Naive thymus-derived CD8-positive, alpha-beta T cell (primary cell): ENCODE measurements around the gene MAPRE2. TPM values are rescaled to one million over a fixed set of nuclear protein-coding genes. Genes with fewer than 3 reads are reported as not detected.

Experiments
- ATAC-seq, 2 donors: fragments of 150-1000 bp; cut with Tn5 transposase in 1 of 2; sonication (Bioruptor Pico), chemical (Tn5 transposase) in 1 of 2; 1 replicate in 1 of 2; 2 replicates in 1 of 2; pipeline ENCODE4 v1.10.0; 2021; ENCODE audit warnings: mild to moderate bottlenecking in 2 of 2, moderate library complexity in 2 of 2
- POLR2A ChIA-PET: fragments of 350-600 bp; sonication (Branson Sonifier 250); formaldehyde crosslinking; loops from one replicate; lab custom pipeline; 2021; ENCODE audit warnings: antibody characterized with exemption; lab: Charles Lee
- DNase-seq, 10 donors: peaks; one replicate each; pipeline versions ENCODE4 v3.0.0 to v3.0.0-alpha.2; 2020 to 2022
- H3K27ac Mint-ChIP-seq, 10 donors: one replicate each; pipeline ENCODE4 v1.8.0; 2020 to 2022; ENCODE audit warnings: mild to moderate bottlenecking in 10 of 10, mixed read lengths in 10 of 10, moderate library complexity in 4 of 10, inconsistent platforms in 1 of 10
- H3K27me3 Mint-ChIP-seq, 5 donors: one replicate each; pipeline ENCODE4 v1.8.0; 2021 to 2022; ENCODE audit warnings: mixed read lengths in 5 of 5
- H3K36me3 Mint-ChIP-seq, 3 donors: one replicate each; pipeline ENCODE4 v1.8.0; 2020 to 2022; ENCODE audit warnings: mixed read lengths in 3 of 3, mild to moderate bottlenecking in 2 of 3, inconsistent platforms in 1 of 3
- H3K4me1 Mint-ChIP-seq, 4 donors: one replicate each; pipeline ENCODE4 v1.8.0; 2021 to 2022; ENCODE audit warnings: mixed read lengths in 4 of 4
- H3K4me3 Mint-ChIP-seq, 10 donors: one replicate each; pipeline ENCODE4 v1.8.0; 2020 to 2022; ENCODE audit warnings: mild to moderate bottlenecking in 10 of 10, mixed read lengths in 10 of 10, moderate library complexity in 6 of 10, inconsistent platforms in 1 of 10
- H3K9me3 Mint-ChIP-seq, 9 donors: one replicate each; pipeline ENCODE4 v1.8.0; 2020 to 2022; ENCODE audit warnings: mixed read lengths in 9 of 9, mild to moderate bottlenecking in 3 of 9, inconsistent platforms in 1 of 9, moderate library complexity in 1 of 9
- polyA plus RNA-seq, 3 donors: library from polyadenylated mRNA; unstranded; fragments of 300-500 nt; fragmentation: Illumina TruSeq; gene quantifications; one replicate each; pipeline ENCODE4 v1.2.3, GENCODE V29; 2021
- total RNA-seq, 8 experiments: library from RNA in 2 of 8; stranded (reverse) in 2 of 8; gene quantifications; one replicate each; pipeline ENCODE4 v1.2.3 and lab custom pipeline; 2021 to 2026

Gene MAPRE2
- total and polyA plus RNA-seq, 5 experiments from 2014 or later = 56.8 to 96.3 (median 86.2) TPM

- no peak for ATAC-seq
- peaks cover 0 to 2% (median 0%) of the 10 kb centered on the region in 5 donors for H3K27me3 Mint-ChIP-seq
- POLR2A ChIA-PET = no interaction called here
Observed at GRCh38 chr18:35022426-35023001, 18.7 kb upstream of the MAPRE2 start.

DNA sequence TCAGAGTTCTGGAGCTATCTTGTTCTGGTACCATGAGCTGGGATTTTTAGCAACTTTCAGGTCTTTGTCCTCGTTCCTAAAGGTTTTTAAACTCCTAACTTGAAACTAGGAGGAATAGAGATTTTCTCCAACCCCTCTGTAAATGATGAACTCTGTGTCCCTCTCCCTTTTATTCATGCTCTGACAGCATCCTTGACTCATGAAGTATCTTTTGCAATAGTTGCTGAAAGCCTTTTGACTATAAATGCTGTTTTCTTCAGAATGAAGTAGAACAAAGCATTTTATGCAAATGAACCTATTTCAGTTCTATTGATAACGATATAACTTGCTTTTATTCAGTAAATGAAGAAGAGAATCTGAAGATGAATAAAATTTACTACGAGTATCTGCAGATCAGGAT is 17.0 kb upstream of the MAPRE2 start:
- ATAC-seq (no peak), DNase-seq (no peak)
- H3K9me3 Mint-ChIP-seq = no peaks in the 10 kb centered on the region
- POLR2A ChIA-PET = interaction anchor here (0.8 kb wide), 1 partner anchor 17 kb away, joined by 3 read pairs; the partner anchor contains the start of gene MAPRE2
- H3K27ac Mint-ChIP-seq = peak overlapping the region in 4 of 10 donors; percentile 15 to 64 (median 34)
- peaks cover 16 to 36% (median 30%) of the 10 kb centered on the region in 4 donors for H3K4me1 Mint-ChIP-seq
- no peaks in the 10 kb centered on the region for H3K36me3 Mint-ChIP-seq
- H3K27me3 Mint-ChIP-seq = no peaks in the 10 kb centered on the region
- no peak overlapping the region for H3K4me3 Mint-ChIP-seq

More at GRCh38 chr18:35022426-35023001, 18.7 kb upstream of the MAPRE2 start:
- no peak overlapping the region for H3K4me3 Mint-ChIP-seq
- H3K27ac Mint-ChIP-seq = no peak overlapping the region
- no peaks in the 10 kb centered on the region for H3K9me3 Mint-ChIP-seq
- H3K4me1 Mint-ChIP-seq = peaks cover 11 to 19% (median 16%) of the 10 kb centered on the region in 4 donors
- H3K36me3 Mint-ChIP-seq = no peaks in the 10 kb centered on the region
- DNase-seq = no peak

GRCh38 chr18:35024965-35025364 is 16.2 kb upstream of the MAPRE2 start:
- no peaks in the 10 kb centered on the region for H3K9me3 Mint-ChIP-seq
- DNase-seq (no peak), ATAC-seq (no peak)
- H3K4me3 Mint-ChIP-seq = no peak overlapping the region
- POLR2A ChIA-PET = interaction anchor here (0.5 to 8.3 kb wide), 3 partner anchors 12 to 1181 kb away, joined by 3 to 121 read pairs (median 4); partner anchors contain the start of gene MAPRE2
- peak overlapping the region in 7 of 10 donors; percentile 51 to 97 (median 95) for H3K27ac Mint-ChIP-seq
- no peaks in the 10 kb centered on the region for H3K36me3 Mint-ChIP-seq
- H3K27me3 Mint-ChIP-seq = no peaks in the 10 kb centered on the region
- peaks cover 20 to 43% (median 37%) of the 10 kb centered on the region in 4 donors for H3K4me1 Mint-ChIP-seq

DNA sequence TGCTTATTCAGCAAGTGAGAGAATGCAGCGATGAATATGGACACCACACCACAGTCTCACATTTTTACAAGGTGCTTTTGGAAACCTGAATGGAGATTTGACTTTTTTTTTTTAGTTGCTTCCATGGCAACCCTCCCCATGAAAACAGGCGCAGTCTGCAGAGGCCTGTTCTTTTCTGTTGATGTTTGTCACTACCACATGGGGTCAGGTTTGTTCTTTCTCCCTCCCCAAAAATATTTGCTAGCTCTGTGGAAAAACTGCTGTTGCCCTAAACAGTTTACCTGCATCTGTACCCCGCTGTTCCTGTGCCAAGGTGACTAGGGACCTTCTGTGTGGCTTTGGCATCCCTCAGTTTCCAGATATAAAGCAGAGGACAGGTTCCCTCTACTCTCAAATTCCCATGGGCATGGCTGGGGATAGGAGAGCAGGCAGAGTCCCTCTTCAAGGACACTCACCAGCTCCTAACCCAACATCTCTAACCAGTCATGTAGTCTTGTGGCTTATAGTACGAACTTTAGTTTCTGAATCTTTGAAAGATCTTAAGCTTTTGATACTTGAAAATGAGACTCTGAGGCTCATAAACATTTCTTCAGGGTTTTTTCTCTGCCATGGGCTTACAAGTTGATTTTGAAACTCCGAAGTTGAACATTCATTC is 14.7 kb upstream of the MAPRE2 start:
- no peaks in the 10 kb centered on the region for H3K36me3 Mint-ChIP-seq
- H3K4me3 Mint-ChIP-seq = peak overlapping the region in 6 of 10 donors; percentile 6 to 69 (median 36)
- POLR2A ChIA-PET = interaction anchor here (0.7 to 8.3 kb wide), 9 partner anchors 15 to 318 kb away, joined by 3 to 121 read pairs (median 3); partner anchors contain the start of genes MAPRE2, ZNF24 and ZNF397
- ATAC-seq = peak; percentile 63 to 64
- H3K27ac Mint-ChIP-seq = peak overlapping the region; percentile 88 to 97 (median 95)
- no peaks in the 10 kb centered on the region for H3K27me3 Mint-ChIP-seq
- peak in 8 of 10 donors; percentile 36 to 77 (median 63) for DNase-seq
- peaks cover 30 to 56% (median 52%) of the 10 kb centered on the region in 4 donors for H3K4me1 Mint-ChIP-seq
- H3K9me3 Mint-ChIP-seq = no peaks in the 10 kb centered on the region

GRCh38 chr18:35027206-35027605 is 14.0 kb upstream of the MAPRE2 start:
- no peaks in the 10 kb centered on the region for H3K36me3 Mint-ChIP-seq
- H3K4me1 Mint-ChIP-seq = peaks cover 33 to 62% (median 58%) of the 10 kb centered on the region in 4 donors
- H3K4me3 Mint-ChIP-seq = peak overlapping the region in 8 of 10 donors; percentile 12 to 69 (median 36)
- H3K9me3 Mint-ChIP-seq = no peaks in the 10 kb centered on the region
- ATAC-seq (peak; percentile 12 to 19), DNase-seq (peak in 3 of 10 donors; percentile 32 to 73 (median 33))
- no peaks in the 10 kb centered on the region for H3K27me3 Mint-ChIP-seq
- POLR2A ChIA-PET = interaction anchor here (0.7 to 8.3 kb wide), 7 partner anchors 14 to 317 kb away, joined by 3 to 121 read pairs (median 4); partner anchors contain the start of genes MAPRE2, ZNF24 and ZNF397
- H3K27ac Mint-ChIP-seq = peak overlapping the region; percentile 88 to 97 (median 95)

DNA sequence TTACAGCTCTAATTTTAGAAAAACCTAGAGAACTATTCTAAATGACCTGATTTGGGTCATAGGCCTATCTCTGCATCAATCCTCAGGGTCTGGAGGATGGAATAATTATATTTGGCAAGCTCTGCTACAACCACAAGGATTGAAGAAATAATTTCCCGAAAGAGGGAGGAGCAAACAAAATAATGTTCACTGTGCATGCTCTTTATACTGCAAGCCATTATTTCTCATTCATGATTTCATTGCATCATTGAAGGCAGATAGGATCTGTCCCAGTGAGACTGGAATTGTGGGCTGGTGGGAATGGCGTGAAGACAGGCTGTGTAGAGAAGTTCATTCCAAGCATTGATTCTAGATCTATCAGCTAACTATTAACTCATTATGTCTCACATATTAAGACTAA is 12.7 kb upstream of the MAPRE2 start:
- peak overlapping the region in 9 of 10 donors; percentile 43 to 99 (median 97) for H3K27ac Mint-ChIP-seq
- H3K27me3 Mint-ChIP-seq = no peaks in the 10 kb centered on the region

GRCh38 chr18:35029103-35029502 is 12.1 kb upstream of the MAPRE2 start:
- Mint-ChIP-seq H3K4me3 (peak overlapping the region in 8 of 10 donors; percentile 76 to 96 (median 88)), H3K4me1 (peaks cover 35 to 69% (median 67%) of the 10 kb centered on the region in 4 donors), H3K27me3 (no peaks in the 10 kb centered on the region), H3K9me3 (no peaks in the 10 kb centered on the region), H3K27ac (peak overlapping the region; percentile 73 to 99 (median 98)), H3K36me3 (no peaks in the 10 kb centered on the region)
- DNase-seq (no peak), ATAC-seq (no peak)
- POLR2A ChIA-PET = interaction anchor here (1.3 to 8.3 kb wide), 5 partner anchors 12 to 77 kb away, joined by 3 to 121 read pairs (median 4); partner anchors contain the start of gene MAPRE2

More for the DNA sequence above, 12.7 kb upstream of the MAPRE2 start:
- no peak for DNase-seq
- H3K4me1 Mint-ChIP-seq = peaks cover 35 to 69% (median 67%) of the 10 kb centered on the region in 4 donors
- H3K9me3 Mint-ChIP-seq = no peaks in the 10 kb centered on the region
- POLR2A ChIA-PET = interaction anchor here (1.3 to 8.3 kb wide), 4 partner anchors 13 to 212 kb away, joined by 3 to 121 read pairs (median 12); partner anchors contain the start of genes MAPRE2 and ZNF397
- H3K36me3 Mint-ChIP-seq = no peaks in the 10 kb centered on the region
- H3K4me3 Mint-ChIP-seq = no peak overlapping the region
- no peak for ATAC-seq

DNA sequence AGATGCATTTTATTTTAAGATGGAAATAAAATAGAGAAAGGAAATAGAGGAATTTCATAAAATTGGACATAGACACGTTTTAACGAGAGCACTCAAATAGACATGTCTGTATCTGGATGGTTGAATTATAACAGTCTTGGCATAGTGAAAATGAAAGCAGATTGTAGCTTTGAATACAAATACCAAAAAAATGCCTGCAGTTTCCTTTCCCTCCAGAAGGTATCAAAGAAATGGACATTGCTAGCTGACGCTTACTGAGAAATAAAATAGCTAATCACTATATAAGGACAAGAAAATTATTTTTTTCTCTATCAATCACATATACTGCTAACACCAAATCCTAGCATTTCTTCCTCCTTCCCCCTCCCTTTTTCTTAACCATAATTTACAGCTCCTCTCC is 11.4 kb upstream of the MAPRE2 start:
- Mint-ChIP-seq H3K36me3 (no peaks in the 10 kb centered on the region), H3K27ac (peak overlapping the region; percentile 73 to 99 (median 98)), H3K9me3 (no peaks in the 10 kb centered on the region), H3K4me3 (peak overlapping the region; percentile 76 to 96 (median 88)), H3K27me3 (no peaks in the 10 kb centered on the region), H3K4me1 (peaks cover 35 to 69% (median 67%) of the 10 kb centered on the region in 4 donors)
- DNase-seq (peak in 3 of 10 donors; percentile 47 to 59 (median 54)), ATAC-seq (peak; percentile 41 to 43)
- POLR2A ChIA-PET = interaction anchor here (0.9 to 8.3 kb wide), 8 partner anchors 9 to 94 kb away, joined by 3 to 121 read pairs (median 4); partner anchors contain the start of gene MAPRE2

DNA sequence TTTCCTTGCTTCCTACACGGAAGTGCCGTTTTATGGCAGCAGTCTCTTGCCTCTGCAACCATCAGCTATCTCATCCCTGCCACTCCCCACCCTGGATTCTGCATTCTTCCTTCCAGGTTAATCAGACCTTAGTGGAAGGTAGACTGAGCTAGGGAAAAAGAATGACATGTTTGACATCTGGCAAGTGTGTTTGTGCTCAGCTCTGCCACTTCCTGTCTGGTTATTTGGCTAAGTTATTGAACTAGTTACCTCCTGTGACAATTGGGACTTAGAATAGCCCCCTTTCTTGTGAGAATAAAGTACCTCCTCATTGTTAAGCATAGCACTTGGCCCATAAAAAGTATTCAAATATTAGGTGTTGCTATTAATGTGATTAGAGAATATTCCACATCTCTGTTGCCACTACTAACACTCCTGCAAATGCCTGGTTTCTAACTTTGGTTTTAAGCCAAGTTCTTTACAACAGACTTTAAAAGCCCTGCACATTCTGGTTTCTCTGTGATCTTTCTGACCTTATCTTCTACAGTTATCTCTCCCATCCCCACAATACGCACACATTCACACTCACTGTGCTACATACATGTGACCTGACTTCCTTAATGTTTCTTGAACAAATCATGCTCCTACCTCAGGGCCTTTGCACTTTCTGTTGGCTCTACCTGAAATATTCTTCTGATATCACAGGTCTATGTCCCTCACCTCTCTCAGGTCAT is 10.8 kb upstream of the MAPRE2 start:
- peak overlapping the region; percentile 73 to 99 (median 98) for H3K27ac Mint-ChIP-seq
- POLR2A ChIA-PET = interaction anchor here (0.9 to 8.3 kb wide), 9 partner anchors 10 to 93 kb away, joined by 3 to 121 read pairs (median 4); partner anchors contain the start of gene MAPRE2
- DNase-seq (peak in 7 of 10 donors; percentile 28 to 78 (median 66)), ATAC-seq (peak; percentile 64 to 71)
- H3K9me3 Mint-ChIP-seq = peaks cover 0 to under 1% (median 0%) of the 10 kb centered on the region in 9 donors
- H3K36me3 Mint-ChIP-seq = no peaks in the 10 kb centered on the region
- no peaks in the 10 kb centered on the region for H3K27me3 Mint-ChIP-seq
- peak overlapping the region; percentile 76 to 96 (median 88) for H3K4me3 Mint-ChIP-seq
- H3K4me1 Mint-ChIP-seq = peaks cover 35 to 69% (median 68%) of the 10 kb centered on the region in 4 donors

- Mint-ChIP-seq H3K27ac (peak overlapping the region; percentile 24 to 99 (median 86)), H3K4me1 (peaks cover 27 to 63% (median 56%) of the 10 kb centered on the region in 4 donors)
Observed at GRCh38 chr18:35032113-35032512, 9.1 kb upstream of the MAPRE2 start.

DNA sequence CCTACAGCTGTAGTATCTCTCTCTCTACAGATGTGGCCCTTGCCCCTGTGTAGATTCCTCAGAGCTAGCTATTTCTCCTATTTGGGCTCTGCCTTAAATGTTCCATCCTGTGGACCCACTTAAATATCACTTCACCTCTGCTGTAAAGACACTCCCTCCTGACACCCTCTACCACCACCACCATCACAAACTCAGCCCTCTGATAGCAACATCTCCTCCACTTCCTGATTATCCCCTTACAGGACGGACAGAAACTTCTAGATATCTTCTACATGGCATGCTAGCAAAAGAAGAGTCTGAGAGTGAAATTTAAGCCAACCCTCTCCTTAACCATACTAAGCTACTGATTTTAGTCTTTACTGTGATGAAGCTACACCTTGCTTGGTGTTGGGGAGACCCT is 3.2 kb upstream of the MAPRE2 start:
- Mint-ChIP-seq H3K9me3 (peaks cover 0 to 4% (median 0%) of the 10 kb centered on the region in 9 donors), H3K4me1 (peaks cover 14 to 54% (median 22%) of the 10 kb centered on the region in 4 donors), H3K27me3 (peaks cover 0 to 4% (median 0%) of the 10 kb centered on the region in 5 donors), H3K27ac (peak overlapping the region; percentile 40 to 97 (median 67)), H3K4me3 (no peak overlapping the region), H3K36me3 (no peaks in the 10 kb centered on the region)
- POLR2A ChIA-PET = no interaction called here
- DNase-seq = no peak
- no peak for ATAC-seq

More at GRCh38 chr18:35032113-35032512, 9.1 kb upstream of the MAPRE2 start:
- peak overlapping the region in 6 of 10 donors; percentile 7 to 45 (median 40) for H3K4me3 Mint-ChIP-seq
- ATAC-seq (no peak), DNase-seq (no peak)
- H3K36me3 Mint-ChIP-seq = no peaks in the 10 kb centered on the region
- H3K9me3 Mint-ChIP-seq = peaks cover 0 to 4% (median 0%) of the 10 kb centered on the region in 9 donors
- H3K27me3 Mint-ChIP-seq = no peaks in the 10 kb centered on the region
- POLR2A ChIA-PET = interaction anchor here (8.3 kb wide), 1 partner anchor 9 kb away, joined by 121 read pairs; the partner anchor contains the start of gene MAPRE2
